ENCODE results near the gene TIAM2. TPM values are rescaled to one million over a fixed set of nuclear protein-coding genes. Genes with fewer than 3 reads are reported as not detected.

The TIAM2 gene
- total and polyA plus RNA-seq, 8 donors = 2.0 to 9.2 (median 3.4) TPM

DNA sequence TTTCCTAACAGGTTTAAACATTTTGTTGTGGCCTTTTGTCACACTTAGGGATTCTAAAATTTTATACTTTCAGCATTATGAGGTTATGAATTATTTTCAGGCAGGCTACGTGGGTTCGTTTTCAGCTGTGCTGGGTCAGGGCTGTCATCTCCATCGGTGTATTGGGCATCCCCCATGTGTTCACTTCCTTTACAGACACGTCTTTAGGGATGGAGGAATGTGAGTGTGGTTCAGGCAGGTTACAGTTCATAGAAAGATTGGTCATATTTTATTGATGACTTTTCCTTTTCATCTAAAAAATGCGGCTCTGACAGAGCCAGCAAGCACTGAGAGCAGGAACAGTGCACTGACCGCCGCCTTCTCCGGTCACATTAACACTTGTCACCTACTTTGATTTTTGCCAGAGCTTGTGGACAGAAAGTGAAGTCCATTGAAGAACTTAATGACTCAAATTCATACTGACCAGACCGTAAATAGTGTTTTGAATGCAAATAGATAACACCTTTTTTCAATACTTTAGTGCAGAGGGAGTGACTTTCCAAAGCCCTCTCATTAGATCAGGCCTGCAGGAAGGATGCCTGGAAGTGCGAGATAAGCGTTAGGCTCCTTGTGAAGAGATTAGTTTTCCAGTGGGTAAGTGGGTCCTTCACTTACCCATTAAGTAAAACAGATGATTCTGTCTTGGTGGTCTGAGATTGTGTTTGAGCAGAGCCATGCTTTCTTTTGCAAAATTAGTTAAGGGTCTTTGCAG, 113.1 kb downstream of the TIAM2 start:
- ATAC-seq = no peak

DNA sequence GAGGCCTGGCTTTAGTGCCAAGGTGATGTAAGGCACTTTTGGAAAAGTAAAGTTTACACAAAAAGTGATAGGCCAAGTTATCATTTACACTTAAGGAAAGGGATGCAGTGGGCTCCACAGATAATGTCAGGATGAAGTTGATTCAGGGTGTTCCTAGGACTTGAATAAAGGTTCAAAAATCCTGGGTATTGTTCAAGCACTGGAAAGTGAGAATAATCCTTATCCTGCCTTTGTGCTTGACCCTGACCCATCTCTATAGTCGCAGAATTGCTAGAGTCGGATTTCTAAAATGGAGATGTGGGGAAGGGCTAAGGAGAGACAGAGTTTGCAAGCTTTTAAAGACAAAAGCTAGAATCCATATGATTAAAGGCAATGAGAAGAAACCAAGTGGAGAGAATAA, 115.6 kb downstream of the TIAM2 start:
- no peak for ATAC-seq
- H3K36me3 ChIP-seq = no peaks in the 10 kb centered on the region
- H3K27ac ChIP-seq = no peak overlapping the region
- no peak for DNase-seq
- FAIRE-seq = no peak
- intact Hi-C loops (cut with DNase I) = no loop called here
- 80 to 87% methylated on average over 2 of the region's 2 CpGs for WGBS, 2 donors
- TF ChIP-seq, protein P1, sequence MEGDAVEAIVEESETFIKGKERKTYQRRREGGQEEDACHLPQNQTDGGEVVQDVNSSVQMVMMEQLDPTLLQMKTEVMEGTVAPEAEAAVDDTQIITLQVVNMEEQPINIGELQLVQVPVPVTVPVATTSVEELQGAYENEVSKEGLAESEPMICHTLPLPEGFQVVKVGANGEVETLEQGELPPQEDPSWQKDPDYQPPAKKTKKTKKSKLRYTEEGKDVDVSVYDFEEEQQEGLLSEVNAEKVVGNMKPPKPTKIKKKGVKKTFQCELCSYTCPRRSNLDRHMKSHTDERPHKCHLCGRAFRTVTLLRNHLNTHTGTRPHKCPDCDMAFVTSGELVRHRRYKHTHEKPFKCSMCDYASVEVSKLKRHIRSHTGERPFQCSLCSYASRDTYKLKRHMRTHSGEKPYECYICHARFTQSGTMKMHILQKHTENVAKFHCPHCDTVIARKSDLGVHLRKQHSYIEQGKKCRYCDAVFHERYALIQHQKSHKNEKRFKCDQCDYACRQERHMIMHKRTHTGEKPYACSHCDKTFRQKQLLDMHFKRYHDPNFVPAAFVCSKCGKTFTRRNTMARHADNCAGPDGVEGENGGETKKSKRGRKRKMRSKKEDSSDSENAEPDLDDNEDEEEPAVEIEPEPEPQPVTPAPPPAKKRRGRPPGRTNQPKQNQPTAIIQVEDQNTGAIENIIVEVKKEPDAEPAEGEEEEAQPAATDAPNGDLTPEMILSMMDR (IDR thresholded peaks at IDR 0.05) = no peak
- H3K9me3 ChIP-seq = no peaks in the 10 kb centered on the region
- no peak overlapping the region for H3K4me3 ChIP-seq
- H3K4me1 ChIP-seq = no peaks in the 10 kb centered on the region
- no peaks in the 10 kb centered on the region for H3K27me3 ChIP-seq

More for the DNA sequence above, 113.1 kb downstream of the TIAM2 start:
- Histone ChIP-seq H3K36me3 (no peaks in the 10 kb centered on the region), H3K4me3 (no peak overlapping the region), H3K27ac (no peak overlapping the region), H3K4me1 (no peaks in the 10 kb centered on the region), H3K27me3 (no peaks in the 10 kb centered on the region), H3K9me3 (no peaks in the 10 kb centered on the region)
- TF ChIP-seq, protein P1 (IDR thresholded peaks at IDR 0.05) = no peak
- intact Hi-C loops (cut with DNase I) = no loop called here
- FAIRE-seq (no peak), DNase-seq (no peak)
- 54 to 63% methylated on average over 11 of the region's 11 CpGs for WGBS, 2 donors

DNA sequence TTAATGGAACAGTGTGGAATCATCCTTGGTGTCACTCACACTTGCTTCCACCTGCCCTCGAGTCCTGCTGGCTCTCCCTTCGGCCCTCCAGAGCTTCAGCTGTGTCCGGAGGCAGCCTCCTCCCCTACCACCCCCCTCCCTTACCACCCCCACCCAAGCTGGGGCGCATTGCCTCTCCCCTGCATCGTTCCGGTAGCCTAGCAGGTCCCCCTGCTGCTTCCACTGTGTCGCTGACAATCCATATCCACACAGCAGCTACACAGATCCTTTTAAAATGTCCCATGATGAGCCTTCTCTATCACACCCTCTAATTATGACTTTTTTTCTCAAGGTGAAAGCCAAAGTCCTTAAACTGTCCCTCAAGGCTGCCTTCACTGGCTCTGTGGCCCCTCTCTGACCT, 117.6 kb downstream of the TIAM2 start:
- intact Hi-C loops (cut with DNase I) = no loop called here
- Histone ChIP-seq H3K36me3 (no peaks in the 10 kb centered on the region), H3K4me3 (no peak overlapping the region), H3K27ac (no peak overlapping the region), H3K27me3 (no peaks in the 10 kb centered on the region), H3K9me3 (no peaks in the 10 kb centered on the region), H3K4me1 (no peaks in the 10 kb centered on the region)
- ATAC-seq = no peak
- 57 to 63% methylated on average over 7 of the region's 7 CpGs for WGBS, 2 donors
- no peak for FAIRE-seq
- DNase-seq = no peak
- TF ChIP-seq, protein P1 (IDR thresholded peaks at IDR 0.05) = no peak

- H3K4me3 ChIP-seq = no peak overlapping the region
- H3K4me1 ChIP-seq = no peaks in the 10 kb centered on the region
- TF ChIP-seq, protein P1 (IDR thresholded peaks at IDR 0.05) = no peak
- 69 to 79% methylated on average over 4 of the region's 4 CpGs for WGBS, 2 donors
- intact Hi-C loops (cut with DNase I) = no loop called here
- H3K9me3 ChIP-seq = no peaks in the 10 kb centered on the region
- ATAC-seq (no peak), FAIRE-seq (no peak), DNase-seq (no peak)
- H3K27ac ChIP-seq = no peak overlapping the region
- H3K27me3 ChIP-seq = no peaks in the 10 kb centered on the region
- no peaks in the 10 kb centered on the region for H3K36me3 ChIP-seq
Observed at GRCh38 chr6:155115893-155116570, 120.9 kb downstream of the TIAM2 start.

DNA sequence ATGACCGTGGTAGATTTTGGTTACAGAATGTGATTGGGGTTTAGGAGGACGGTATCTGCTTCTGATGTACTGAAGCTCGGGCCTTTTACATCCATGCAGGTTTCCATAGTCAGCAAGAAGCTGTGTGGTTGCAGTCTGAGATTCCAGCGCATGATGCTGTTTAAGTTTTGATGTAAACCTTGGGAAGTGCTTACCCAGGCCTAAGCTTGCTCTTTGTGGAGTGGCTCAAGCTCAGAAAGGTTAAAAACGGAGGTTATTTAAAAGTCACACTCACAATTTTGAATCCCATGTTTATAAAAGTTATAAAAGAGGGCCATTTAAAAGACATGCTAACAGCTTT, 121.4 kb downstream of the TIAM2 start:
- 74 to 88% methylated on average over 5 of the region's 5 CpGs for WGBS, 2 donors
- H3K4me1 ChIP-seq = no peaks in the 10 kb centered on the region
- DNase-seq (no peak), ATAC-seq (no peak), FAIRE-seq (no peak)
- no peaks in the 10 kb centered on the region for H3K36me3 ChIP-seq
- H3K27ac ChIP-seq = no peak overlapping the region
- H3K4me3 ChIP-seq = no peak overlapping the region
- TF ChIP-seq, protein P1 (IDR thresholded peaks at IDR 0.05) = no peak
- H3K27me3 ChIP-seq = no peaks in the 10 kb centered on the region
- intact Hi-C loops (cut with DNase I) = no loop called here
- H3K9me3 ChIP-seq = no peaks in the 10 kb centered on the region

Measured in pancreas (tissue), 10 donors.